Large intestine (tissue), 3 donors: Measurements from ENCODE around the gene TRIM65. TPM values are rescaled to one million over a fixed set of nuclear protein-coding genes. Genes with fewer than 3 reads are reported as not detected.
"Not testable (repeated sequence)": the region's sequence is repeated elsewhere in the genome, so short reads cannot be mapped to it uniquely, and the experiment has no call there.

Source experiments
- DNase-seq, 2 donors: peaks; one replicate each; pipeline versions ENCODE4 v3.0.0 to v3.0.0-alpha.2; 2013
- H3K27ac ChIP-seq: one replicate; pipeline ENCODE4 v1.5.1; 2013; ENCODE audit warnings: low read length
- H3K27me3 ChIP-seq: 2 replicates; pipeline ENCODE4 v1.6.1; 2013; ENCODE audit warnings: low read length; ENCODE audit not compliant: control insufficient read depth, insufficient read depth
- H3K36me3 ChIP-seq: 2 replicates; pipeline ENCODE4 v1.6.1; 2013; ENCODE audit warnings: low read length; ENCODE audit not compliant: control insufficient read depth, insufficient read depth
- H3K4me1 ChIP-seq: one replicate; pipeline ENCODE4 v1.6.1; 2013; ENCODE audit warnings: low read length; ENCODE audit not compliant: control insufficient read depth, insufficient read depth
- H3K4me3 ChIP-seq: one replicate; pipeline ENCODE4 v1.5.1; 2013; ENCODE audit warnings: low read length
- H3K9me3 ChIP-seq: one replicate; pipeline ENCODE4 v1.6.1; 2013; ENCODE audit warnings: mild to moderate bottlenecking, low read depth, low read length, moderate library complexity; ENCODE audit not compliant: control insufficient read depth
- WGBS: methylation state at CpG from one replicate; pipeline ENCODE4 v1.1.5; 2013; ENCODE audit warnings: low lambda C conversion rate; ENCODE audit not compliant: insufficient coverage; 5-methylcytosine and 5-hydroxymethylcytosine counted together
- polyA plus RNA-seq: library from polyadenylated mRNA; unstranded; fragments of 120-200 nt; gene quantifications from one replicate; pipeline ENCODE4 v1.2.1, GENCODE V29; 2013

Gene TRIM65
- polyA plus RNA-seq, 1 donor, result 18.7 TPM

DNA sequence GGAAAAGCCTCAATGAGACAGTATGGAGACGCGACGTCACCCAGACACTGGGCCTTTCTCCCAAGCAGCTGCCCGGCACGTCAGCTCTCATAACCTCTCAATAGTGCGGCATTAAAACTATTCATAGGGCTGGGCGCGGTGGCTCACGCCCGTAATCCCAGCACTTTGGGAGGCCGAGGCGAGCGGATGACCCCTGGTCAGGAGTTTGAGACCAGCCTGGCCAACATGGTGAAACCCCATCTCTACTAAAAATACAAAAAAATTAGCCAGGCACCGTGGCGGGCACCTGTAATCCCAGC, 45.1 kb downstream of the TRIM65 start:
- H3K4me3 ChIP-seq, H3K27me3 ChIP-seq, H3K27ac ChIP-seq, H3K9me3 ChIP-seq, DNase-seq: not testable (repeated sequence)
- Histone ChIP-seq H3K4me1 (peaks cover 35% of the 10 kb centered on the region), H3K36me3 (peaks cover 51% of the 10 kb centered on the region)
- WGBS, result no CpG with 5 or more reads among the region's 15 CpGs

DNA sequence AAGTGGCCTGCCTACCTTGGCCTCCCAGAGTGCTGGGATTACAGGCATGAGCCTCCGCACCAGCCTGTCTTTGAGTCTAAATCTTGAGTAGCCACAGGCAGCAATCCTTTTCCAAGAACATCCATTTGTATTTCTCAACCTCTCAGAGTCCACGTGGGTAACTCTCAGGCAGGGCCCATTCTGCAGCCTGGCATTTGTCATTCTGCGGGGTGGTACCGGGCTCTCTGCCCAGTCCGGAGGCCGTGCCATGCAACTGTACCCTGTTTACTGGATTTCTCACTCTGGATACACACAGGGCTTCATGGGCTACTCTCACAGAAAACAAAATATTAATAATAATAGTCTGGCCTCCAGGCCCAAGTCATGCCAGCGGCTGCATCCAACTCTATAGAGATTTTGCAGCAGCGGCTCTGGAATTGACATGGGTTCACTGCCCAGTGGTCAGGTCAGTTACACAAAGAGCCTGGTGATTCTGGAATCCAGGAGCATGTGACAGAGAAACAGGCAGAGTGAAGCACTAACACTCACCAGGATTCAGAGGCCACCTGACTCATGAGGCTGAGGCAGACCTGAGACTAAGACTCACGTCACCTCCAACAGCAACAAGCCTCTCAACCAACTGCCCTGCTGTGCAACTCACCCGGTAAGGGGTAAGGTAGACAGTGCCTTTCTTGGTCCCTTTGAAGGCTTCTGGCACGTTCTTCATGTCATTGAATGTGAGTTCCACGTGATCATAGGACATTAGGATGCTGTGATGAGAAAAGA, 45.6 kb downstream of the TRIM65 start:
- Histone ChIP-seq H3K4me1 (peaks cover 37% of the 10 kb centered on the region), H3K9me3 (no peaks in the 10 kb centered on the region), H3K4me3 (no peak overlapping the region), H3K27ac (no peak overlapping the region), H3K27me3 (no peaks in the 10 kb centered on the region), H3K36me3 (peaks cover 56% of the 10 kb centered on the region)
- WGBS, result no CpG with 5 or more reads among the region's 12 CpGs
- DNase-seq, result no peak

DNA sequence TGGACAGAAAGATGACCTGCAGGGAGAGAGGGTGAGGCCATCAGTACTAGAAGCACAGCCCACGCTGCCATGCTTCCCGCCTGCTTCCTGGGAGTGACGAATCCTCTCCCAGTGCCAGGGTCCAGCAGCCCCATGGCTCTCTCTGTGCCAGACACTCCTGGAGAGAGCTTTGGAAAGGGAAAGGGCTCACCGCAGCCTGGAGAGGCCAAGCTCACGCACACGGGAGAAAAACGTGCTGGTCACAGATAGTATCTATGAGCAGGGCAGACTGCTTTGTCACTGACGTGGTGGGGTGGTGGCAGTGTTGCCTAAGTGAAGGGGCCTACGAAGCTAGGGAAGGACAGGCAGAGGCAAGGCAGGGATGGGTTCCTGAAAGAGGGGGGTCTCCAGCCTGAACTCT, 47.0 kb downstream of the TRIM65 start:
- Histone ChIP-seq H3K27ac (no peak overlapping the region), H3K36me3 (peaks cover 60% of the 10 kb centered on the region)

DNA sequence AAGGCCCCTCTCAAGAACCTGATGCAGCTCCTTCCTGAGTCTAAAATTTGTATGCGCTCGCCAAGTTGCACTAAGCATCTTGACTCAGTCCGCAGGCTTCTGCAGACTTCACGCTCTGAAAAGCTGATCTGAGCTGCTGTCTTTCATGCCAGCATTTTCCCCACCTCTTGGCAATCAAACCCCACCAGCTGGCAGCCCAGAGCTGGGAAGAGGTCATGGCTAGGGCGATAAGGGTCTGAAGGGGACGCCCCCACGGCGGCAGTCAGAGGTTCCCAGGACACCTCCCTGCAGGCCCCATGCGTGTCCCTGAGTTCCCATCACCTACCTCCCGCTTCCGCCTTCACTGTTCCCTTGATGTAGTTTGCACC, 47.5 kb downstream of the TRIM65 start:
- no CpG with 5 or more reads among the region's 11 CpGs for WGBS
- no peak overlapping the region for H3K4me3 ChIP-seq
- H3K9me3 ChIP-seq, result no peaks in the 10 kb centered on the region
- H3K27me3 ChIP-seq, result no peaks in the 10 kb centered on the region
- H3K4me1 ChIP-seq, result peaks cover 52% of the 10 kb centered on the region
- DNase-seq, result no peak
- H3K36me3 ChIP-seq, result peaks cover 60% of the 10 kb centered on the region
- no peak overlapping the region for H3K27ac ChIP-seq

More for the DNA sequence above, 47.0 kb downstream of the TRIM65 start:
- Histone ChIP-seq H3K9me3 (no peaks in the 10 kb centered on the region), H3K27me3 (no peaks in the 10 kb centered on the region), H3K4me3 (no peak overlapping the region), H3K4me1 (peaks cover 51% of the 10 kb centered on the region)
- no peak for DNase-seq
- WGBS, result no CpG with 5 or more reads among the region's 9 CpGs

DNA sequence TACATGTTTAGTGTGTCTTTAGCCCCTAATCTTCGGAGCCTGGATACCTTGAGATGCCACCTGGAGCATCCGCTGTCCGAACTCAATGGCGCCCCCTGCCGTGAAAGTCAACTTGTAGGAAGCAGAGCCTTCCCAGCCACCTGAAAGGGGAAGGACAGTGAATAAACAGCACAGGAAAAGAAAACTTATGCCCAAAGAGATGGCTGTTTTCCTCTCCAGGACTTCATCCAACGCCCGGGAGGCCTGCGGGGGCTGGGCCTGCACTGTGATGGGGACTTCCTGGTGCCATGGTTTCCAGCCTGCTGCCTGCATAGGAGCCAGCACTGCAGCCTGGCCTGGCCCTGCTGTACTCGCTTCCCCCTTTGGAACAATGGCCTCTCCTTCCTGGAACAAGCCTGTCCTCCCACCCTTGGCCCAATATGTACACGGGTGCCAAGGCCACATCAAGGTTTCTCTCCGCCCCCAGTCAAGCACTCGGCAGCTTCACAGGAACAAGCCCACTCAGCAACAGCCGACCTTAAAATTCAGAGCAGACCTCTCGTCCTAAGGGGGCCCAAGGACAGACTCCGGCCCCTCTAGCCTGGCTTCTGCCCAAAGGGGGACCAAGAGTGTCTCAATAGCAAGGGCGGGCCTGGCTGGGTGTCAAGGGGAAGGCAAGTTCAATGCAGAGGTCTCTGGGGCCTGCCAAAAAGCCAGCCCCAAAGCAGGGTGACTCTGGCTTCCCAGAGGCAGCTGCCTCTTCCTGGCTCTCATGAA, 48.0 kb downstream of the TRIM65 start:
- peak; percentile 66 to 67 for DNase-seq
- Histone ChIP-seq H3K4me1 (peaks cover 54% of the 10 kb centered on the region), H3K36me3 (peaks cover 60% of the 10 kb centered on the region), H3K27me3 (no peaks in the 10 kb centered on the region), H3K4me3 (no peak overlapping the region), H3K9me3 (no peaks in the 10 kb centered on the region), H3K27ac (no peak overlapping the region)
- no CpG with 5 or more reads among the region's 16 CpGs for WGBS

DNA sequence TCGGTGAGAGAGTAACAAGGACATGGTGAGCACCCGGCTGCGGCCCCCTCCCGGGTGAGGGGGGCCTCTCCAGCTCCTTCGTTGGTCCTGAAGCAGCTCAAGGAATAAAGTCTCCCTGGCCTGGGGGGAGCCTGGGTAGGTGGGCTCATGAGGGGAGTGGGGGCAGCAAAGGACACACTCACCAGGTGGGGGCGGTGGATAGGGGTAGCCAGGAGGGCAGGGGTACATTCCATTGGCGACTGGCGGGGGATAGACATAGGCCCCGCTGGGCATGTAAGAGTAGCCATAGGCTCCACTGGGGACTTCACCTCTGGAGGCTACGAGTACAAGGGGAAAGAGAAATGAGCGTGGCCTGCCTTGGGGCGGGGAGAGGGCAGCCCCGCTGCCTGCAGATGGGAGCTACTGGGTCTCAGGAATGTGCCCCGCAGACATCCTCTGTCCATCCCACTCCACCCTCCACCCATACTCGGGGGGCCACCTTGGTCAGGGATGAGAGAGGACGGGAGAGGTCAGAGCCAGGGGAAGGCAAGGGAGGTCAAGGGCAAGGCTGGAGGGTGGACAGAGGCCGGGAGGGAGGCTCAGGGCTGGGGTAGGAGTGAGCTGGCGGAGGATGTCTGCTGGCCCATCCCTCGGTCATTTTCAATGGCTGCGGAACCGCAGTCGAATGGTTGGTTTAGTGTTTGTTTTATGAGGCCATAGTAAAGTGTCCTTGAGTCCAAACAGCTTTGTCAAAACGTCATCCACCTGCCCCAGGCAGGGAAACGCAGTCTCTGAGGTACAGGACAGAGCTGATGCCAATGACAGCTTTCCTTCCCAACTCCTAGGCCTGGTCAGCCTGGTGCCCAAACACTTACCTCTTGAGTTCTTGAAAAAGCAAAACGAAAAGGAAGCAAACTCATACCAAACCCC, 48.9 kb downstream of the TRIM65 start:
- Histone ChIP-seq H3K9me3 (no peaks in the 10 kb centered on the region), H3K36me3 (peaks cover 60% of the 10 kb centered on the region)
- WGBS, result 50% methylated on average over 2 of the region's 25 CpGs

DNA sequence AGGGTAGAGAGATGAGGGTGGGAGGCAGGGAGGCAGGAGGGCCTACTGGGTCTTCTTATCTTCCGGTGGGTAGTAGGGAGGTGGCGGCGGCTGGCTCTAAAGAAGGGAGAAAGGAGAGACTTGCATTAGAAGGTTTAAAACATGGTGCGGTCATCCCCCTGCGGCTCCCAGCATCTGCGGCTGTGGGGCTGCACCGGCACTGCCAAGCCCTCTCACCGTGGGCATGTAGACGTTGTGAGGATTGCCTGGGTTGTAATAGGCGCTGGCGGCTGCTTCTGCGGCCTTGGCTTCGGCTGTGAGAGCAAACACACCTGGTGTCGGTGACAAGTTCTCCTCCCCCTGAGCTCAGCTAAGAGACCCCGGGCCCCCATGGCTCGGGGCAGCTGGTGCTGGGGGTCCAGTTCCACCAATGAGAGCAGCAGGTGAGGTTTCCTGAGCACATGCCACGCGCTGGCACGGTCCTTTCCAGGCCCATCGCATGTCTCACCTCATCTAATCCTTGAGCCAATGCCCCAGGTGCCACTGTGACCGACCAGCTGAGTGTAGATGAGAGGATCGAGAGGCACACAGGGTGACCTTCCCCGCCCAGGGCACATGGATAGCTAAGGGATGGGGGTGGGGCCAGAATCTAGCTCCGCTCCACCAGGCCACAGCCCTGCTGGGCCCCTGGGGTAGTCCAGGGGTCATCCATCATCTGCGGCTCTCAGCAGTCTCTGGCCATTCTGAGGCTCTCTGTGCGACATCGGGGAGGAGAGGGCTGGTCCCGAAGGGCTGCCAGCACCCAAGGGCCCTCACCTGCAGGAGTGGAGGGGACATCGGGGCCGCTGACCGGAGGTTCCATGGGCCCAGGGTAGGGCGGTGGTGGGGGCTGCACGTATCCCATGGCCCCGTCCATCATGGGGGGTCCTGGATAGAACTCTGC, 49.8 kb downstream of the TRIM65 start:
- no CpG with 5 or more reads among the region's 34 CpGs for WGBS
- DNase-seq, result peak; percentile 75 to 80
- Histone ChIP-seq H3K9me3 (no peaks in the 10 kb centered on the region), H3K4me3 (no peak overlapping the region), H3K4me1 (peaks cover 52% of the 10 kb centered on the region), H3K36me3 (peaks cover 57% of the 10 kb centered on the region), H3K27ac (peak overlapping the region; percentile 82), H3K27me3 (no peaks in the 10 kb centered on the region)

More for the DNA sequence above, 48.9 kb downstream of the TRIM65 start:
- H3K4me3 ChIP-seq, result no peak overlapping the region
- peaks cover 52% of the 10 kb centered on the region for H3K4me1 ChIP-seq
- H3K27ac ChIP-seq, result peak overlapping the region; percentile 18
- H3K27me3 ChIP-seq, result no peaks in the 10 kb centered on the region
- DNase-seq, result no peak

DNA sequence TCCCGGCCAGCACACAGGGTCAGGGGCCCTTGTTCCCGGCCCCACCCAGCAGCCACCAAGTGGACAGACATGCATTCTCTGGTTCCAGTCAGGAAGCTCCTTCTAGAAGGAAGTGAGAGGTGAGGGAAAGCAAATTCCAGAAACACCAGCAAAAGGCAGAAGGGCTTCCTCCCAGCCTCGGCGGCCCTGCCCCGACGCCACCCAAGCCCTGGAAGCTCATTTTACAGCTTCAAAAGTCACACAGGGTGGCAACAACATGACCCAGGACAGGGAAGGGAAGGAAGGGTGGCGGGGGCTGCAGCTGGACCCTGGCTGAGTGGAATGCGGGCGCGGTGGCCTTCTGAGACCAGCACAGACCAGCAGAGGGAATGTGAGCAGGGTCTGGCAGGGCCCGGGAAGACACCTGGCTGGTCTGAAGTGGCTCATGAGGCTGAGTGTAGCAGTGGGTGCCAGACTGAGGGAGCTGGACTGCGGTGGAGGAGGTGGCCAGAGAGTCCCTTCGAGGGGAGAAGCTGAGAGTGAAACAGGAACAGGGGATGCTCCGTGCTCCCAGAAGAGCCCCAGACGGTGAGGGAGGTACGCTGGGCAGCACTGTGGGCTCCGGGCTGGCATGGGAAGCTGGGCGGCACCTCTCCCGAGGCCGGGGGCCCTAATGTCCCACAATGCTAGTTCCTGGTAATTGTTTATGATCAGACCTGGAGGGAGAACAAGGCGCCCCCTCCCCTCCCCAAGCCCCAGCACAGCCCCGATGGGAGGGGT, 50.6 kb downstream of the TRIM65 start:
- Histone ChIP-seq H3K4me3 (no peak overlapping the region), H3K9me3 (no peaks in the 10 kb centered on the region), H3K27ac (peak overlapping the region; percentile 82), H3K27me3 (no peaks in the 10 kb centered on the region), H3K4me1 (peaks cover 52% of the 10 kb centered on the region), H3K36me3 (peaks cover 52% of the 10 kb centered on the region)
- DNase-seq, result no peak
- WGBS, result no CpG with 5 or more reads among the region's 22 CpGs

DNA sequence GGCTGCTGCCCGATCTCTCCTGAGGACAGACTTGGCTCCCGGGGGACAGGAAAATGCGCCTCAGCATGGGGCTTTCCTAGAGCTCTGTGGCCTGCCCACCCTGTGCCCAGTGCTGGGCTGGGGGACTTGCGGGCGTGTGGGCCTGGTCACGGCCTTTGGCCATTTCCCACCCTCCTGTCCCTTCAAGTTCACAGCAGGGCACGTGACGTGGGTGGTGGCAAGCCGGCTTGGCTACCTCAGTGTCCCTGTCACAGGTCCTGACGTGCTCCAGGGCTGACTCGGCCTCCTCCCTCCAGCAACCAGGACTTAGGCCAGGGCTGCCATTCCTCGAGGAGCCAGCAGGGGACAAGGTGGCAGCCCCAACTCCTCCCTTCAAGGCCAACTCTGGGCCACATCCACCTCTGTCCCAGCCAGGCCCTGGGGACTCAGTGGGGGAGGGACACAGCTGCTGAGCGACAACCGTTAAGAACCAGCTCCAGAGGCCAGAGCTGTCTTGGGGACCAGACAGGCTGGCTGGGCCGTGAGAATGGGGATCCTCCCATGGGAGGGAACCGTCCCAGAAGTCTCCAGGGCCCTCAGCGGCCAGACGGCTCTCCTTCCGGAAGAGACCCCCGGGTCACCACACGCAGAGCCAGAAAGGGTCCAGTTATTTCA, 51.6 kb downstream of the TRIM65 start:
- H3K27me3 ChIP-seq, result no peaks in the 10 kb centered on the region
- H3K4me3 ChIP-seq, result no peak overlapping the region
- peaks cover 44% of the 10 kb centered on the region for H3K36me3 ChIP-seq
- peak overlapping the region; percentile 82 for H3K27ac ChIP-seq
- no peaks in the 10 kb centered on the region for H3K9me3 ChIP-seq
- no CpG with 5 or more reads among the region's 21 CpGs for WGBS
- DNase-seq, result peak; percentile 86 to 87
- H3K4me1 ChIP-seq, result peaks cover 52% of the 10 kb centered on the region
